H9 (cell line): ENCODE measurements around the gene DDX18. TPM values are rescaled to one million over a fixed set of nuclear protein-coding genes. Genes with fewer than 3 reads are reported as not detected.

ENCODE experiments used
- DNase-seq: peaks from one replicate; pipeline ENCODE4 v3.0.0-alpha.2; 2017
- H2AFZ ChIP-seq: one replicate; pipeline ENCODE4 v1.6.1; 2013; ENCODE audit warnings: mild to moderate bottlenecking, low read length, control low read depth, moderate library complexity
- H2AK5ac ChIP-seq: 2 replicates; pipeline ENCODE4 v1.6.1; 2013; ENCODE audit warnings: low read length, control low read depth, mixed read lengths; ENCODE audit not compliant: insufficient read length
- H2BK120ac ChIP-seq: one replicate; pipeline ENCODE4 v1.6.1; 2013; ENCODE audit warnings: low read depth, mild to moderate bottlenecking, low read length, control low read depth, inconsistent platforms; ENCODE audit not compliant: poor library complexity, severe bottlenecking
- H2BK12ac ChIP-seq: 2 replicates; pipeline ENCODE4 v1.6.1; 2013; ENCODE audit warnings: low read length, control low read depth, mixed read lengths, low read depth; ENCODE audit not compliant: insufficient read length
- H2BK15ac ChIP-seq: 2 replicates; pipeline ENCODE4 v1.6.1; 2013; ENCODE audit warnings: low read depth, low read length, control low read depth
- H2BK20ac ChIP-seq: one replicate; pipeline ENCODE4 v1.6.1; 2013; ENCODE audit warnings: low read depth, mild to moderate bottlenecking, low read length, control low read depth, inconsistent platforms; ENCODE audit not compliant: poor library complexity, severe bottlenecking
- H2BK5ac ChIP-seq: 2 replicates; pipeline ENCODE4 v1.6.1; 2013; ENCODE audit warnings: low read length, control low read depth, mixed read lengths; ENCODE audit not compliant: insufficient read length
- H3K14ac ChIP-seq: 2 replicates; pipeline ENCODE4 v1.6.1; 2013; ENCODE audit warnings: low read length, control low read depth; ENCODE audit not compliant: insufficient read depth
- H3K18ac ChIP-seq: 2 replicates; pipeline ENCODE4 v1.6.1; 2013; ENCODE audit warnings: low read depth, mild to moderate bottlenecking, mixed read lengths, low read length, control low read depth; ENCODE audit not compliant: insufficient read length
- H3K23ac ChIP-seq: 2 replicates; pipeline ENCODE4 v1.6.1; 2013; ENCODE audit warnings: low read length, control low read depth, mixed read lengths, low read depth; ENCODE audit not compliant: insufficient read length
- H3K23me2 ChIP-seq: 2 replicates; pipeline ENCODE4 v1.6.1; 2013; ENCODE audit warnings: low read depth, mild to moderate bottlenecking, mixed read lengths, low read length, control low read depth; ENCODE audit not compliant: insufficient read length, poor library complexity, severe bottlenecking
- H3K27ac ChIP-seq: 2 replicates; pipeline ENCODE4 v1.5.1; 2013; ENCODE audit warnings: low read length, control low read depth, mixed read lengths, low read depth; ENCODE audit not compliant: insufficient read length
- H3K27me3 ChIP-seq: 2 replicates; pipeline ENCODE4 v1.6.1; 2013; ENCODE audit warnings: low read length, control low read depth, inconsistent platforms; ENCODE audit not compliant: insufficient read depth
- H3K4ac ChIP-seq: 2 replicates; pipeline ENCODE4 v1.6.1; 2013; ENCODE audit warnings: low read depth, mild to moderate bottlenecking, control low read depth, inconsistent platforms, low read length, moderate library complexity
- H3K4me1 ChIP-seq: 2 replicates; pipeline ENCODE4 v1.6.1; 2013; ENCODE audit warnings: low read length, control low read depth, inconsistent platforms; ENCODE audit not compliant: insufficient read depth
- H3K4me2 ChIP-seq: 2 replicates; pipeline ENCODE4 v1.6.1; 2013; ENCODE audit warnings: low read length, control low read depth, mixed read lengths; ENCODE audit not compliant: insufficient read length, insufficient read depth
- H3K56ac ChIP-seq: 2 replicates; pipeline ENCODE4 v1.6.1; 2013; ENCODE audit warnings: low read depth, mild to moderate bottlenecking, mixed read lengths, low read length, control low read depth; ENCODE audit not compliant: insufficient read length
- H3K79me1 ChIP-seq: 2 replicates; pipeline ENCODE4 v1.6.1; 2013; ENCODE audit warnings: low read depth, mild to moderate bottlenecking, moderate library complexity, low read length, control low read depth, inconsistent platforms; ENCODE audit not compliant: insufficient read depth, poor library complexity, severe bottlenecking
- H3K79me2 ChIP-seq: 2 replicates; pipeline ENCODE4 v1.6.1; 2013; ENCODE audit warnings: low read length, control low read depth, inconsistent platforms; ENCODE audit not compliant: insufficient read depth
- H3K9ac ChIP-seq: 2 replicates; pipeline ENCODE4 v1.6.1; 2013; ENCODE audit warnings: low read length, control low read depth, mixed read lengths; ENCODE audit not compliant: insufficient read length; ENCODE audit errors: extremely low read depth
- H3K9me3 ChIP-seq: one replicate; pipeline ENCODE4 v1.6.1; 2013; ENCODE audit warnings: low read depth, low read length, inconsistent platforms; ENCODE audit not compliant: control insufficient read depth
- H3T11ph ChIP-seq: one replicate; pipeline ENCODE4 v1.6.1; 2013; ENCODE audit warnings: mild to moderate bottlenecking, low read length, control low read depth, inconsistent platforms
- H4K20me1 ChIP-seq: one replicate; pipeline ENCODE4 v1.6.1; 2013; ENCODE audit not compliant: control insufficient read depth, insufficient read length, insufficient read depth
- H4K5ac ChIP-seq: 2 replicates; pipeline ENCODE4 v1.6.1; 2013; ENCODE audit warnings: low read depth, mild to moderate bottlenecking, mixed read lengths, low read length, control low read depth; ENCODE audit not compliant: insufficient read length
- H4K8ac ChIP-seq: replicated peaks from 2 replicates; pipeline ENCODE4 v1.6.1; 2013; ENCODE audit warnings: low read length, control low read depth, mixed read lengths, low read depth; ENCODE audit not compliant: insufficient read length
- H4K91ac ChIP-seq: 2 replicates; pipeline ENCODE4 v1.6.1; 2013; ENCODE audit warnings: low read depth, mild to moderate bottlenecking, moderate library complexity, mixed read lengths, low read length, control low read depth; ENCODE audit not compliant: insufficient read length
- H3K27ac Mint-ChIP-seq, 3 experiments: 2 replicates in 2 of 3; 3 replicates in 1 of 3; pipeline ENCODE4 v1.8.0; 2020 to 2021; ENCODE audit warnings: mixed read lengths in 3 of 3, mild to moderate bottlenecking in 1 of 3, moderate library complexity in 1 of 3
- H3K27me3 Mint-ChIP-seq: 2 replicates; pipeline ENCODE4 v1.8.0; 2021; ENCODE audit warnings: low read depth, mild to moderate bottlenecking, moderate library complexity, mixed read lengths
- H3K36me3 Mint-ChIP-seq, 3 experiments: 2 replicates in 2 of 3; 3 replicates in 1 of 3; pipeline ENCODE4 v1.8.0; 2020 to 2021; ENCODE audit warnings: low read depth in 3 of 3, mixed read lengths in 3 of 3; ENCODE audit not compliant: insufficient read depth in 1 of 3
- H3K4me1 Mint-ChIP-seq, 2 experiments: 2 replicates each; pipeline ENCODE4 v1.8.0; 2020; ENCODE audit warnings: mixed read lengths in 2 of 2
- H3K4me3 Mint-ChIP-seq, 2 experiments: 2 replicates in 1 of 2; 3 replicates in 1 of 2; pipeline ENCODE4 v1.8.0; 2020 to 2021; ENCODE audit warnings: mild to moderate bottlenecking in 2 of 2, mixed read lengths in 2 of 2, moderate library complexity in 1 of 2
- H3K9me3 Mint-ChIP-seq, 2 experiments: 2 replicates in 1 of 2; 3 replicates in 1 of 2; pipeline ENCODE4 v1.8.0; 2020; ENCODE audit warnings: mild to moderate bottlenecking in 2 of 2, mixed read lengths in 2 of 2, moderate library complexity in 1 of 2
- WGBS: extraction: QIAGEN DNeasy Blood & Tissue Kit; methylation state at CpG from one replicate; pipeline ENCODE4 v1.1.7; 2013; ENCODE audit warnings: missing lambda C conversion rate, low lambda C conversion rate, mixed read lengths; ENCODE audit not compliant: insufficient read length; ENCODE audit errors: extremely low coverage; 5-methylcytosine and 5-hydroxymethylcytosine counted together
- total RNA-seq: library from RNA; stranded (reverse); gene quantifications from 2 replicates; pipeline ENCODE4 v1.2.1, GENCODE V29; 2021
- TF ChIP-seq, protein P1 (sequence below): fragments of 200-600 bp; sonication (generic); conservative IDR thresholded peaks from 3 replicates; pipeline ENCODE4 v1.8.0; 2021; ENCODE audit warnings: antibody characterized with exemption, mild to moderate bottlenecking

Gene DDX18
- total RNA-seq, 1 experiment from 2014 or later = 115 TPM

DNA sequence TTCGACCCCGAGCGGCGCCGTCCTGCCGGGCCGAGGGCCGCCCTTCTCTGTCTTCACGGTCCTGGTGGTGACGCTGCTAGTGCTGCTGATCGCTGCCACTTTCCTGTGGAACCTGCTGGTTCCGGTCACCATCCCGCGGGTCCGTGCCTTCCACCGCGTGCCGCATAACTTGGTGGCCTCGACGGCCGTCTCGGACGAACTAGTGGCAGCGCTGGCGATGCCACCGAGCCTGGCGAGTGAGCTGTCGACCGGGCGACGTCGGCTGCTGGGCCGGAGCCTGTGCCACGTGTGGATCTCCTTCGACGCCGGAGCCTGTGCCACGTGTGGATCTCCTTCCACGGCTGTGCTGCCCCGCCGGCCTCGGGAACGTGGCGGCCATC is 45.0 kb downstream of the DDX18 start:
- Histone ChIP-seq H4K91ac (no peak overlapping the region), H3T11ph (no peak overlapping the region), H3K27ac (no peak overlapping the region), H2BK20ac (no peak overlapping the region), H2BK5ac (no peak overlapping the region), H4K20me1 (no peaks in the 10 kb centered on the region), H3K14ac (no peak overlapping the region), H2BK12ac (no peak overlapping the region), H3K79me2 (no peaks in the 10 kb centered on the region), H3K9me3 (no peaks in the 10 kb centered on the region), H3K27me3 (no peaks in the 10 kb centered on the region), H4K8ac (no peak overlapping the region), H2AK5ac (no peak overlapping the region), H3K23me2 (no peaks in the 10 kb centered on the region), H3K4ac (no peak overlapping the region), H4K5ac (no peak overlapping the region), H3K23ac (no peak overlapping the region), H3K4me2 (no peak overlapping the region), H2BK120ac (no peak overlapping the region), H3K56ac (no peak overlapping the region), H3K18ac (no peak overlapping the region), H3K9ac (no peak overlapping the region), H3K4me1 (no peaks in the 10 kb centered on the region), H2BK15ac (no peak overlapping the region), H3K79me1 (no peaks in the 10 kb centered on the region), H2AFZ (no peak overlapping the region)
- Mint-ChIP-seq H3K27ac (no peak overlapping the region), H3K9me3 (peaks cover 0 to 2% of the 10 kb centered on the region in 2 experiments; a peak in 2 of 5 replicates), H3K36me3 (peaks cover 0 to 2% (median 0%) of the 10 kb centered on the region in 3 experiments; a peak in 2 of 7 replicates), H3K4me3 (no peak overlapping the region), H3K27me3 (peaks cover 29% of the 10 kb centered on the region), H3K4me1 (peaks cover 3 to 9% of the 10 kb centered on the region in 2 experiments; a peak in 1 of 4 replicates)
- WGBS = no CpG with 5 or more reads among the region's 44 CpGs
- TF ChIP-seq, protein P1, sequence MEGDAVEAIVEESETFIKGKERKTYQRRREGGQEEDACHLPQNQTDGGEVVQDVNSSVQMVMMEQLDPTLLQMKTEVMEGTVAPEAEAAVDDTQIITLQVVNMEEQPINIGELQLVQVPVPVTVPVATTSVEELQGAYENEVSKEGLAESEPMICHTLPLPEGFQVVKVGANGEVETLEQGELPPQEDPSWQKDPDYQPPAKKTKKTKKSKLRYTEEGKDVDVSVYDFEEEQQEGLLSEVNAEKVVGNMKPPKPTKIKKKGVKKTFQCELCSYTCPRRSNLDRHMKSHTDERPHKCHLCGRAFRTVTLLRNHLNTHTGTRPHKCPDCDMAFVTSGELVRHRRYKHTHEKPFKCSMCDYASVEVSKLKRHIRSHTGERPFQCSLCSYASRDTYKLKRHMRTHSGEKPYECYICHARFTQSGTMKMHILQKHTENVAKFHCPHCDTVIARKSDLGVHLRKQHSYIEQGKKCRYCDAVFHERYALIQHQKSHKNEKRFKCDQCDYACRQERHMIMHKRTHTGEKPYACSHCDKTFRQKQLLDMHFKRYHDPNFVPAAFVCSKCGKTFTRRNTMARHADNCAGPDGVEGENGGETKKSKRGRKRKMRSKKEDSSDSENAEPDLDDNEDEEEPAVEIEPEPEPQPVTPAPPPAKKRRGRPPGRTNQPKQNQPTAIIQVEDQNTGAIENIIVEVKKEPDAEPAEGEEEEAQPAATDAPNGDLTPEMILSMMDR = no peak
- DNase-seq = no peak
